NCI-H345 (cell line): ENCODE measurements around the gene SELENOS.
A peak's percentile ranks its signal among the peaks of the same experiment; 100 is the strongest.
"Not testable (repeated sequence)": the region's sequence is repeated elsewhere in the genome, so short reads cannot be mapped to it uniquely, and the experiment has no call there.

Experiments
- DNase-seq: peaks from one replicate; lab custom pipeline; 2025; lab: John Stamatoyannopoulos, UW

SELENOS gene

DNA sequence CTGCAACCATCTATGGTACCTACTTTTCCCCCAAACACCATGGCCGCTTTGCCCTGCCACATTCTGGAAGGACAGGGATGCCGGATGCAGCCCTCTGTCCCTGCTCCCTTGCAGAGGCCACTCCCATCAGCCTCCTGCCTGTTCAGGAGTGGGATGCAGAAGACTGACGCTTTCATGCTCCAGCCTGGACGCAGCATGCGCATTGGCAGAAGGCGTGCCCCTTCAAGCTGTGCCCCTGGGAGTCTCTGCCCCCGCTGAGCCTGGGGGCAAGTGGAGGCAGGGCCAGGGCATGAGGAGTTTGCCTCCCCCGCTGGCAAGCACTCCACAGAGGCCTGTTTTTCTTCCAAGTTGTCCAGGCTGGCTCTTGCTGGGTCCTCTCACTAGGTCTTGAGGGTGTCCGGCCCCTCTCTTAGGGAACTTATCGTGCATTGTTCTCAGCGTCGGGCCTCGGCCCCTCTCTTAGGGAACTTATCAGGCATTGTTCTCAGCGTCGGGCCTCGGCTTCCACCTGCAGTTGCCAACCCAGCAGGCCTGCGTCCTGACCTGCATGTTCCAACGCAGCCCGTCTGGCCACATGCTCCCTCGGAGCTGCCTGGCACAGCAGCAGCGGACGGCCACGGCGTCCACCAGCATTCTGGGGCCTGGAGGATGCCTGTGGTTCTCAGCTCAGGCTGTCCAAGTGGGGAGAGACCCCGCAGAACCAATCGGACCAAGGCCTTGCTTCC lies 32.3 kb upstream of the SELENOS start:
- DNase-seq = peak; percentile 59

DNA sequence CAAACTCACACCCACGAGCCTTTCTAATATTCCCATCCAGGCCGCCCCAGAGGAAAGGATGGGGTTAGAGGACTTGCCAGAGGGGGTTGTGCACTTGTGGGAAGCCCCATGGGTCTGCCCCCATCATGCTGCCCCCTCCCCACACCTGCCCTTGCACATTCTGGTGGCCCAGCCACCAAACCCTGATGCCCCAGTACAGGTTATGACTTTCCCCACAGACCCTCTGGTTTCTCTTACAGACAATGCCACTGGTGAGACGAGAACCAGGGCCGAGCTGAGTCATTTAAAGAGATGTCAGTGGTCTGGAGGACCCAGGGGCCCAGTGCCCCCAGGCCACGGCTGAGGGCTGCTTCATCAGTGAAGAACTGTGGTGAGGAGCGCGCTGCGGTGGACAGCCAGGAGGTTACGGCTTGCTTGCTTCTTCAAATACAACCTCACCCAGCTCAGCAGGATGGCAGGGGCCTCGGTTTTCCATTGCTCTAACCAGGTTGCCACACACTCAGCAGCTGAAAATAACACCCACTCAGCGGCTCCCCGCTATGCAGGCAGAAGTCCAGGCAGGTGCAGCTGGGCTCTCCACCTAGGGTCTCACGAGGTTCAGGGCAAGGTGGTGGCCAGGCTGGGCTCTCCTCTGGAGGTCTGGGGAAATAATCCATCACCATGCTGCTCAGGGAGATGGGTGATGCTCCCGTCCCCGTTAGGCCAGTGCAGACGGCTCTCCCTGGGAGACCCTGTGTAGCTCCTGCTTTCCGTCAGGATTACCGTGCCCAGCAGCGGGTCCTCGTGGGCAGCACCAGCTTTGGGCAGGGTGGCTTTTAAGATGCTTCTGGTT lies 31.5 kb upstream of the SELENOS start:
- peak; percentile 80 for DNase-seq

DNA sequence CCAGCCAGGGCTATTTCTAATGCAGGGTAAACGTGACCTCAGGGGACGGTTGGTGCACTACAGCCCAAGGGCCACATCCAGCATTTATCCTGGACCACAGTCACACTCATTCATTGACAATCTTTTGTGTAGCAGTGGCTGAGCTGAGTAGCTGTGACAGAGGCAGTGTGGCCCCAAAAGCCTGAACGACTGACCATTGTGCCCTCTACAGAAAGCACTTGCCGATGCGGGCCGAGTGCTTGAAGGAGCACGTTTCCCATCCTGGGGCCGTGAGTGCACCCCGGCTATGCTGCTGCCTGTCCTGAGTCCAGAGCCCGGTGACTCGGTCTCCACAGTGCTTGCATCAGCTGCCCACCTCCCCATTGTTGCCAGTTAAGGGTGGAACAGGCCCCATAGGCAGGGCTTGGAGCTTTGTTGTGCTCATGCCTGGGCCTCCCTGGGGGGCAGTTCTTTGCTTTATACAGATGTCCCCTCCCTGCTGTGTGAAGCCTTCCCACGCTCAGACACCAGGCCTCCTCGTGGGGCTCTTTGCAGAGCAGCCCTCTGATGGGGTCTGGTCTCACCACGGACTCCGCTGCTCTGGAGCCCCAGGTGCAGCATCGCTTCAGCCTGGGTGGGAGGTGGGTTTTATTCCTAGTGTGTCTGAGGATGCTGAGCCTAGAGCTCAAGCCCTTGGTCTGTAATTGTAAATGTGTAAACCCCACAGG lies 30.8 kb upstream of the SELENOS start:
- DNase-seq = peak; percentile 11

DNA sequence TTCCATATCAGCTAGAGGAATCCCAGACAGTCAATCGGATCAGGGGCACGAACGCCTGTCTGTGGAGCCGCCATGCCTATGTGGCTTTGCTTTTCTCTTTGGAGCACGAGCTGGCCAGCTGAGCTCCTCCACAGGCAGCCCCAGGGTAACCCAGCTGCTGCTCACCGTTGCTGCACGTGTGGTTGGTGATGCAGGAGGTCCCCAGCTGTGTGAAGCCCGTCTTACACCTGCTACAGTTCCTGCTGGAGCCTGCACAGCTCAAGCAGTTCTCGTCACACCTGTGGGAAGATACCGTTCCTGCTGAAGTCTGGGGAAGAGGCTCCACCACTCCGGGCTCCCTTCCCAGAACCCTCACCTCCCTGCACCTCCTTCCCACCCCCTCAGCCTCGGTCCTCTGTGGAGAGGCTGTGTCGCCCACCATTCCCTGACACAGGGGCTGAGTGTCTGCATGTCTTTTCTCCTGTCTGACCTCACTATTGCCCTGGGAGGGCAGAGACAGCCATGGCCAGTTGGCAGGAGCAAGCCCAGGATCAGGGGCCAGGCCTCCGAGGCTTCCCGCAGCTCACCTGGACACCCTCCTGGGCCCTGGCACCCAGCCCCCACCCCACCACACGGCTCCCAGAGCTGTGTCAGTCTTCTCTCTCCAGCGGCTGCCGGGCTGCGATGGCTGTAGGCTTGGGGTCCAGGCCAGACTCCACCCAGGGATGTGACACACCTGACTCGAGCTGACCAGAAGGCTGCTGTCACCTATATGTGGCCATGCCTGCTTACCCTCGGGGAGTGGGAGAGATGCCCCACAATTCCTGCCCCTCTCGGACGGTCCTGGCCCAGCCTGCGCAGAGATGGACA lies 30.0 kb upstream of the SELENOS start:
- peak; percentile 68 for DNase-seq

DNA sequence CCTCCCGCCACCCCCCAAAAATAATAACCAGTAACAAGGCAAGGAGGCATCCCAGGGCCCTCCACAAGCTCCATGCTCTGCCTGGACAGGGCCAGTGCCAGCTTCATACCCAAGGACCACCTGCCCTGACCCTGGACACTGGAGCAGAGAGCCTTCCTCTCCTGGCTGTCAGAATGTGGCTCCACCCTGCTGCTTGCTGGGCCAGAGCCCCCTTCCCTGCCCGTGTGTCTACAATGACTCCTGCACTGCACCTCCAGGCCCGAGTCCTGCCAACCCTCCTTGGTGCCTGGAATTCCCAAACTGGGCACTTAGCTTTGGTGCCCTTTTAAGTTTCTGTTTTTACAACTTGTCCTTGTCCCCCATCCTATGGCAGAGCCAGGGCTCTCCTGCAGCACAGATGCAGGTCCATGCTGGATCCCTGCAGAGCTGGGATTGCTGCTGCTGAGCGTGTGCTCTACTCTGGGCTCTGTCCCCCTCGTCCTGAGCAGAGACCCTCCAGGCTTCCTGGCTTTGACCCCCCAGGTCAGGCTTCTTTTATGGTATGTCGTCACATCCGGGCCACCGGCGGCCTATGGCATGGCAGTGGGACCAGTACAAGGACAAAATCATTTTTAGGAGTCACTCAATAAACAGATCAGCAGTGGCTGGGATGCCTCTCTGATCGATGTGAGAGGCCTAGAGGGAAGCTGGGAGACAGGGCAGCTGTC lies 29.2 kb upstream of the SELENOS start:
- DNase-seq = no peak

DNA sequence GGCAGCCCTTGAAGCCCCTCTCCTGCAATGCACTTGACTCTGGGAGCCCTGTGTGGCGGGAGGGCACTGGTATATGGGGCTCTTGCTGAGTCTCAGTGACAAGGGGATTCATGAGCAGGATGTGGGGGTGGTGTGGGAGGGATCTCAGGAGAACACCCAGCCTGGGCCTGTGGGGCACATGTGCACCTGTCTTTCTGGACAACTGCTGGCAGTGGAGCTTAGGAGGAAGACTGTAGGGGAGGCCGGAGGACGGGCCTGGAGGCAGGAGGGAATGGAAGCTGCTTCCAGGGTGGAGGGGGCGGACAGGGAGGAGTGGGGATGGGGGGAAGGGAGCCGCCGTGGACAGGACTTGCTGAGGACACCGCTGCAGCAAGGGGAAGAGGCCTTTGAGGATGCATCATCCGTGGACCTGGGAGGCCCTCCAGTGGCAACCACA lies 28.6 kb upstream of the SELENOS start:
- no peak for DNase-seq

DNA sequence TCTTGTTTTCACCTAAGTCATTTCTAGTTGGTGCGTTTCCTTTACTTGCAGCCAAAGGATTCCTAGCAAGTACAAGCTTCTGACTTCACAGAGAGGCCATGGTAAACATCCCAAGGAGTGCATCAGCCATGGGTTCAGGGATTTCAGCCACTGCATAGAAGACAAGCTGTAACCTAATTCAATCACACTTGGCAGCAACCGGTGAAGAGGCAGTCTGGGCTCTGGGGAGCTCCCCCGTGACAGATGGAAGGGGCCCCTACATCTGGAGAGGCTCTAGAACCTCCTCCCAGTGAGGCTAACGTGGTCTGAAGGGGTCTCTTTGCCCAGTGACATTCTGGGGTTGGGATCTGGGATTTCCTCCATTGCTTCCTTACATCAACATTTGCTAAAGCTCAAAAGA lies 26.1 kb upstream of the SELENOS start:
- DNase-seq = no peak

DNA sequence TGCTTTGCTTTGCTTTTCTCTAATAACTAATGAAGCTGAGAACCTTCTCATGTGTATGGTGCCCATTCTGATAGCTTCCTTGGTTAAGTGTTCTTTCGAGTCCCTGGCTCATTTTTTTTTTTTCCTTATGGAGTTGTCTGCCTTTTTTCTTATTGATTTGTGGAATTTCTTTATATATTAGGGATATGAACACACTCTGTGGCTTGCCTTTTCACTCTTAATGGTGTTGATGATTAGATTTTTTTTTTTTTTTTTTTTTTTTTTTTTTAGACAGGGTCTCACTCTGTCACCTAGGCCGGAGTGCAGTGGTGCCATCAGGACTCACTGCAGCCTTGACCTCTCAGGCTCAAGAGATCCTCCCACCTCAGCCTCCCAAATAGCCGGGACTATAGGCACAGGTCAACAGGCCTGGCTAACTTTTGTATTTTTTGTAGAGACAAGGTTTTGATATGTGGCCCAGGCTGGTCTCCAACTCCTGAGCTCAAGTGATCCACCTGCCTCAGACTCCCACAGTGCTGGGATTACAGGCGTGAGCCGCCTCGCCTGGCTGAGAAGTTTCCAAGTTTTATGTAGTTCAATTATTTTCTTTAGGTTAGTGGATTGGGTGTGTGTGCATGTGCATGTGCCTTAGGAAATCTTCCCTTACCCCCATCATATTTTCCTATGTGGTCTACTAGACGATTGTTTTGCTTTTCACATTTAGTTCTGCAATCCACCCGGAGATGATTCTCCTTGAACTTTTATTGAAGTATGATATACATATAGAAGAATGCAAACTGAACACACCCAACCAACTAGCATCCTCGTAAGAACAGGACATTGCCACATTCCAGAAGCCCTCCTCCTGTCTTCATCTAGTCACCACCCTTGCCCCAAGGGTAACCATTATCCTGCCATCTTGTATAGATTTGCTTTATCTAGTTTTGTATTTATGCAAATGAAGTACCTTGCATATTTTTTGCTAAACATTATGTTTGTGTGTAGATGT lies 19.4 kb upstream of the SELENOS start:
- DNase-seq = no peak

DNA sequence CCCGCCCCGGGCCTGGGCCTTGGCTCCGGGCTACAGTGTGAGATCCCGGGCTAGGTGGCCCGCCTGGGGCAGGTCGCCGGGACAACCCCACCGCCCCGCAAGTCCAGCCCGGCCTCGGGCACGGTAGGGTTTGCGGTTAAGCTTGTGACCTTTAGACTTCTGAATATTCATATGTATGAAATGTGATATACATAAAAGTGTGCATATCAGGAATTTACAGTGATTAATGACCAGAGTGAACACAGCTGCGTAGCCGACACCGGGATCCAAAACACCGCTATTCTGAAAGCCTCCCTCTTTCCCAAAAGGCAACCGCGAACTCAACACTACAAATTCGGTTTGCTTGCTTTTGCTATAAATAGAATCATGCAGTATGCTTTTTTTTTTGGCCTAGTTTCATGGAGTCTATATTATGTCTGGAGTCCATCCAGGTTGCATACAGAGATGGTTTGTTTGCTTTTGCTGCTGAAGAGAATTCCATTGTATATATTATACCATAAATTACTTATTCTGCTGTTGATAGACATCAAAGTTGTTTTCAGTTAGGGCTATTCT lies 18.4 kb upstream of the SELENOS start:
- no peak for DNase-seq

DNA sequence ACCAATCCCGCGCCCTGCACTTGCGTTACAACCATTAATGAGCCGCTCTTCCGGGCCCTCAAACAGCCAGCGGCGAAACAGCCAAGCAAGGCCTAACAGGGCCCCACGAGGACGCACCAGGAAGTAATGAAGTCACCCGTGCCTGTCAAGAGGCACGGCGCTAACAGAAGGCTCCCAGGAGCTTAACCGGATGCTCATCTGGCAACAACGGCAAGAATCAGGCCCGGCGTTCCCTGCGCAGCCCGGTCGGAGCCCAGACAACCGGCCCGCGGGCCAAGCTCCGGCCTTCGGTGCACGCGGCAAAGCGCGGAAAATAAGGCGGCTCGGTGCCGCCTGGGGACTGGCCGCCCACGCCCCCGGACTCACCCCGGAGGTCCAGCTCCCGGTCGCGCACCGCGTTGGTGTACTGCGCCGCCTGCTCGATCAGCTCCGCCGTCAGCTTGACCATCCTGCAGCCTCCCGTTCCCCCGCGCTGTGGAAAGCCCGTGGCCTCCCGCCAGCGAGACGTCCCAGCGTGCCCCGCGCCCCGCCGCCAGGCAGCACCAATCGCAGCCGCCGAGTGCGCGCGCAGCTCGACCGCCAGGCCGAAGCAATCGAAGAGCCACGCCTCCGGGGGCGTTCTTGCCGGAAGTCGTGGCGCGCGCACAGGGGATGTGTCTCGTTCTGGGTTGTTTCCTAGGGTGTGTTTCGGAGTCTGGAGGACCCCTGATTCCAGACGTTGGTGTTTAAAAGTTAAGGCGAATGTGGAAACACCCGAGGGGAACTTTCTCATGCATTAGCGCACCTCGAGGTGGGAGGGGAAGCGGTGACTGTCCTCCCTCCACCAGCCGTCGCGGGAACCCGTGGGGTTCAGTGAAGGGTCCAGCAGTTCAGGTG lies 17.7 kb upstream of the SELENOS start, which contains the start of gene SNRPA1:
SNRPA1 (minus strand) TSS at position 518 of the 876 bp plus-strand sequence; CDS start at position 448, 70 bp downstream.
- peak; percentile 92 for DNase-seq

DNA sequence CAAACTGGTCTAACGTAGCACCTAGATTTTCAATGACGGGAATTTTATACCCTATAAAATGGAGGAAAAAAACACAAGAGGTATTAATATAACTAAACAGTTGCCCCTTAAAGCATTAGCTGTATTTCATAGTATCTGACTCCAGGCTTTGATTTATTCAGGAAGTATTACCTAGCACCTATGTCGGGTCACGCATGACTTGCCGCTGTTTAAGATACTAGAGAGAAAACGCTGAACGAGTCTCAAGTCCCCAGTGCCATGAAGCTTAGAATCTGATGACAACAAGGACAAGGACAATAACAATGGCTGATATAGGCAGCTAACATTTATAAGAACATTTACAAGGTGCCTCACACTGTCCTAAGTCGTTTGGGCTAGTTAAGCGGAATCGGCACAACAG lies 15.8 kb upstream of the SELENOS start:
- DNase-seq = no peak

DNA sequence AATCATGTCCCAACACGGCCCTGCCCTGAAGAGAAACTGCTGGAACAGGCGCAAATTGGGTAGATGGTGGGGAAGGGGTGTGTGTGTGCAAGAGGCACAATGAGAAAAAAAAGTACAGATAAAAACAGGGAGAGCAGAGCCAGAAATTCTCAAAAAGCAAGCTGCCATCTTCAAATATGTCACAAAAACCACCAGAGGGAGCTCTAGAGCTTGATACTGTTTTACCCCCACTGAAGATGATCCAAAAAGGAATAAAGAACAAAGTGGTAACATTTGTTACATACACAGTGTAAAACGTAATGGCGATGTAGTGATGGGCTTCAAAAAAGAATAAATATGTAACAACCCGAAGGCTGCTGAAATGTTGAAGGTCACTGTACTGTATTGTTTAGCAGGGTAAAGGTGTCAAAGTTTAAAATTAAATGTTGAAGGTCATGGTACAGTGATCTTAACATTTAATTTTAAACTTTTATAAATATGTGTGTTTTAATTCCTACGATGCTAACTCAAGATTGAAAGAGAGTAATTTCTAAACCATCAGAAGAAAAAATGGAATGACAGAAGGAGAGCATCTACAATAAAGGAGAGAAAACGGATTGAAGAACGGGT lies 11.7 kb upstream of the SELENOS start:
- peak; percentile 27 for DNase-seq

DNA sequence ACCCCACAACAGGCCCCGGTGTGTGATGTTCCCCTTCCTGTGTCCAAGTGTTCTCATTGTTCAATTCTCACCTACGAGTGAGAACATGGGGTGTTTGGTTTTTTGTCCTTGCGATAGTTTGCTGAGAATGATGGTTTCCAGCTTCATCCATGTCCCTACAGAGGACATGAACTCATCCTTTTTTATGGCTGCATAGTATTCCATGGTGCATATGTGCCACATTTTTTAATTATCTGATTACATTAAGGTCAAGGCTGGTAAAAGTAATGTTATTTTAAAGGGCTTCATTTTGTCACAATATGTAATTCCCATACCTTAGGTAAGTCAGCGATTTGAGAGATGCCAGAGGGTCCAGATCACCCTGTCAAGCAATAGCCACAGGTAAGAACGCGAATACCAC lies 10.1 kb upstream of the SELENOS start:
- DNase-seq = not testable (repeated sequence)

DNA sequence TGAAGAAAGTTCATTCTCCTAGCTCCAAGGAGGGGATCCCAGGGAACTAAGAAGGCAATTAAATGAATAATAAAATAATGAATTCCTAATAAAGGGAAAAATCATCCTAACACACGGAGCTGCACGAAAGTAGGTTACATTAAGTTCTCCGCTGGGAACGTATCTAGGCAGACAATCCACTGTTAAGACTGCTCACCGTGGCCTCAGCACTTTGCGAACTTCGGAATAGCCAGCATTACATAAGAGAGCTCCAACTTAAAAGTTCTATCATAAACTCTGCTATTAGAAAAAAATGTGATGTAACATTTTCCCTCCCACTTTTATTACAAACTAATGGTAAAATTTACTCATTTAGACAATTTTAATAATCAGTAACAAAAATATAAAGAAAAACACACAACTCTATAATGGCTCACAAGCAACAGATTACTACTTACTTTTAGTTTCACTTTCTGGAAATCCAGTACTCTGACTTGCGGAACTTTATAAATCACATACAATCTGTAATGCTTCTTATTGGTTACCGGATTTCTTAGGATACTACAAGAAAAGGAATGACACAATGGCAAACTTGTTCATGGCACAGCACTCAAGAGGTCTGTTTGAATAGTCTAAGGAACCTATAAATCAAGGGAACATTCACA lies 9.3 kb upstream of the SELENOS start:
- no peak for DNase-seq

DNA sequence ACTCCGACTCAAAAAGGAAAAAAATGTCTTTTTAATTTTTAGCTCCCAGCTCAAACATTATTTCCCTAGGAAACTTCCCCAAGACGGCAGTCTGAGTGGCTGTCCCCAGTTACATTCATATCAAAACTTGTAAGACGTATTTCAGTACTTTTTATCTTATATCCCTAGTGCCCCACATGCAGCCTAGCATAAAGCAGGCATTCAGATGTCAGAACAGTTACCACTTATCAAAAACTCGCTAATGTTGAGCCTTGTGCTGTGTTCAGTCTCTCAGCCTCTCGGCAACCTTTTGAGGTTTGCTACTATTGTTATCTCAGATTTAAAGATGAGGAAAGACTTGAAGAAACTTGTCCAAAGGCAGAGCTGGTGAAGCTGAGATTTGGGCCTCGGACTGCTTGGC lies 6.6 kb upstream of the SELENOS start:
- DNase-seq = no peak

DNA sequence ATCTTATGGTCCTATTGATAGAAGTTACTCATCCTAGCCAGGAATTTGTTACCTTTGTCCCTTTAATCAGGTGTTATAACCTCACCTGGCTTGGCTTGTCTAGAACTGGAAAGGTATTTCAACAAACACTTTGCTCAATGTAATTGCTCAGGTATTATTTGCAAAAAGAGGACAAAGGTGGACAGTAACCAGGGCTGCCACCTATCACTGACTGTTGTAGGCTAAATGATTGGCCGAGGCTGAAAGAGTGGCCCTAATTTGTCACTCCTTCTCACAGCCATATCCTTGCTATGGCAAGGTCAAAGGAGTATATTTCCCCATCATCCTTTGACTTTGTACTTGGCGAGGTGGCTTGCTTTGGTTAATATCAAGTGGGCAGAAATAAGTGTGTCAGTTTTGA lies 2.7 kb upstream of the SELENOS start:
- DNase-seq = no peak

DNA sequence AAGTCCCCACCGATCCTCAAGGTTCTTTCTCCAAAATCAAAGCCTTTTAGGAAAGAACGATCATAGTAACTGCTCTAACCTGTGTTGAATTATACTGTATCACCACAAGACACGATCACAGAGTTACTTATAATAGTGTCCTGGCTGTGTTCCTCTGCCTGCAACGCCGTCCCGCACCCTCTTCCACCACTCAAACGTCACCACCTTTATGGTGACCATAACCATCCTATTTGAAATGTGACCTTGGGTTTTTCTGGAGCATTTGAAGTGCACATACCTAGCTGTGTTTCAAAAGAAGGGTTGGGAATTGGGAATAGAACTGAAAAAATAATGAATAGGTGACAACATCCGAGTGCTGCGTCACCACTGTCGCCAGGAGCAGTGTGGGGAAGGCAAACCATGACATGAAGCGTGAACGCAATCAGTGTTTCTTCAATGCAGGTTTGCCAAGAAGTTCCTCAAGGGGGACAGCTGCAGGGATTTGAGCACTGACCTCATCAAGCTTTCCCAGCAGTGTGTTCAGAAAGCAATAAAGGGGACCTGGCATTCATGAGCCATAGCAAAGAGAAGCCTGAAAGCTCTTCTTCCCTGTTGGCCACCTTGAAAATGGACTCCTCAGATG lies 769 bp upstream of the SELENOS start:
- DNase-seq = no peak
